ENCODE measurements around the gene RNF223. TPM values are rescaled to one million over a fixed set of nuclear protein-coding genes. Genes with fewer than 3 reads are reported as not detected.

Gene RNF223
- total and polyA plus RNA-seq, 2 of the 13 experiments (the other 11 are each of a cell fraction or from before 2014, with no cell fraction given) = 0.03 TPM; not detected in 1

GRCh38 chr1:1079408-1080121 is 5.5 kb upstream of the RNF223 start (continued):
- no peak for TF ChIP-seq BRD4 (CRISPR knock-in tag; IDR thresholded peaks at IDR 0.05)
- TF ChIP-seq SUZ12 (IDR thresholded peaks at IDR 0.05; ENCODE audit: low read depth, low read length) = no peak
- no peak for TF ChIP-seq GTF3A (CRISPR knock-in tag; conservative IDR thresholded peaks at IDR 0.05)
- TF ChIP-seq, protein P1, sequence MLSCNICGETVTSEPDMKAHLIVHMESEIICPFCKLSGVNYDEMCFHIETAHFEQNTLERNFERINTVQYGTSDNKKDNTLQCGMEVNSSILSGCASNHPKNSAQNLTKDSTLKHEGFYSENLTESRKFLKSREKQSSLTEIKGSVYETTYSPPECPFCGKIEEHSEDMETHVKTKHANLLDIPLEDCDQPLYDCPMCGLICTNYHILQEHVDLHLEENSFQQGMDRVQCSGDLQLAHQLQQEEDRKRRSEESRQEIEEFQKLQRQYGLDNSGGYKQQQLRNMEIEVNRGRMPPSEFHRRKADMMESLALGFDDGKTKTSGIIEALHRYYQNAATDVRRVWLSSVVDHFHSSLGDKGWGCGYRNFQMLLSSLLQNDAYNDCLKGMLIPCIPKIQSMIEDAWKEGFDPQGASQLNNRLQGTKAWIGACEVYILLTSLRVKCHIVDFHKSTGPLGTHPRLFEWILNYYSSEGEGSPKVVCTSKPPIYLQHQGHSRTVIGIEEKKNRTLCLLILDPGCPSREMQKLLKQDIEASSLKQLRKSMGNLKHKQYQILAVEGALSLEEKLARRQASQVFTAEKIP (CRISPR knock-in tag; IDR thresholded peaks at IDR 0.05; ENCODE audit: borderline replicate concordance) = no peak
- TF ChIP-seq MBD4 (IDR thresholded peaks at IDR 0.05; ENCODE audit: borderline replicate concordance, low read length) = no peak
- 0 out of 2 replicates have a peak, but pooled peaks have one; percentile 20 for TF ChIP-seq ZNF619 (CRISPR knock-in tag; IDR thresholded peaks at IDR 0.05)
- TF ChIP-seq ZNF790 (CRISPR knock-in tag; IDR thresholded peaks at IDR 0.05; ENCODE audit: borderline replicate concordance) = no peak
- TF ChIP-seq ZNF782 (CRISPR knock-in tag; IDR thresholded peaks at IDR 0.05; ENCODE audit: borderline replicate concordance) = 0 out of 2 replicates have a peak, but pooled peaks have one; percentile 74
- TF ChIP-seq KLF6 (CRISPR knock-in tag; IDR thresholded peaks at IDR 0.05) = 0 out of 2 replicates have a peak, but pooled peaks have one; percentile 30
- TF ChIP-seq ZNF724P (CRISPR knock-in tag; IDR thresholded peaks at IDR 0.05; ENCODE audit: borderline replicate concordance) = no peak; the same call in 1 of the 2 replicates
- TF ChIP-seq ZNF292 (CRISPR knock-in tag; IDR thresholded peaks at IDR 0.05; ENCODE audit: borderline replicate concordance, low read depth) = peak; percentile 70; the same call in 1 of the 2 replicates
- TF ChIP-seq ZNF3 (CRISPR knock-in tag; IDR thresholded peaks at IDR 0.05) = no peak
- TF ChIP-seq, protein P2, sequence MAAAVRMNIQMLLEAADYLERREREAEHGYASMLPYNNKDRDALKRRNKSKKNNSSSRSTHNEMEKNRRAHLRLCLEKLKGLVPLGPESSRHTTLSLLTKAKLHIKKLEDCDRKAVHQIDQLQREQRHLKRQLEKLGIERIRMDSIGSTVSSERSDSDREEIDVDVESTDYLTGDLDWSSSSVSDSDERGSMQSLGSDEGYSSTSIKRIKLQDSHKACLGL (CRISPR knock-in tag; IDR thresholded peaks at IDR 0.05) = peak; percentile 71; the same call in 1 of the 2 replicates
- no peak for TF ChIP-seq GATA4 (IDR thresholded peaks at IDR 0.05; ENCODE audit: borderline replicate concordance, low read depth)
- no peak for TF ChIP-seq KDM6A (CRISPR knock-in tag; IDR thresholded peaks at IDR 0.05; ENCODE audit: low read depth)
- TF ChIP-seq ZBTB20 (CRISPR knock-in tag; IDR thresholded peaks at IDR 0.05; ENCODE audit: borderline replicate concordance, low read depth) = peak; percentile 53; the same call in 1 of the 2 replicates
- peak; percentile 86; the same call in 1 of the 2 replicates for TF ChIP-seq FLYWCH1 (CRISPR knock-in tag; IDR thresholded peaks at IDR 0.05)
- peak; percentile 60; the same call in 1 of the 2 replicates for TF ChIP-seq DMAP1 (CRISPR knock-in tag; IDR thresholded peaks at IDR 0.05)
- TF ChIP-seq, protein P3, sequence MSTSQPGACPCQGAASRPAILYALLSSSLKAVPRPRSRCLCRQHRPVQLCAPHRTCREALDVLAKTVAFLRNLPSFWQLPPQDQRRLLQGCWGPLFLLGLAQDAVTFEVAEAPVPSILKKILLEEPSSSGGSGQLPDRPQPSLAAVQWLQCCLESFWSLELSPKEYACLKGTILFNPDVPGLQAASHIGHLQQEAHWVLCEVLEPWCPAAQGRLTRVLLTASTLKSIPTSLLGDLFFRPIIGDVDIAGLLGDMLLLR (CRISPR knock-in tag; IDR thresholded peaks at IDR 0.05) = peak; percentile 67; the same call in 1 of the 2 replicates
- no peak for TF ChIP-seq ZBTB46 (CRISPR knock-in tag; IDR thresholded peaks at IDR 0.05; ENCODE audit: borderline replicate concordance)
- TF ChIP-seq E2F5 (CRISPR knock-in tag; conservative IDR thresholded peaks at IDR 0.05) = no peak
- TF ChIP-seq MIXL1 (CRISPR knock-in tag; IDR thresholded peaks at IDR 0.05) = no peak
- peak; percentile 76 for TF ChIP-seq ZNF280B (CRISPR knock-in tag; IDR thresholded peaks at IDR 0.05; ENCODE audit: borderline replicate concordance)

Data from HepG2 (cell line).